GM18867 (cell line): ENCODE results near the gene LRRTM2.

Experiments used
- ATAC-seq: cut with Tn5 transposase; IDR thresholded peaks from one replicate; pipeline ENCODE4 v1.9.1; 2021; ENCODE audit warnings: mild to moderate bottlenecking, moderate library complexity; ENCODE audit not compliant: unreplicated experiment

Gene LRRTM2

DNA sequence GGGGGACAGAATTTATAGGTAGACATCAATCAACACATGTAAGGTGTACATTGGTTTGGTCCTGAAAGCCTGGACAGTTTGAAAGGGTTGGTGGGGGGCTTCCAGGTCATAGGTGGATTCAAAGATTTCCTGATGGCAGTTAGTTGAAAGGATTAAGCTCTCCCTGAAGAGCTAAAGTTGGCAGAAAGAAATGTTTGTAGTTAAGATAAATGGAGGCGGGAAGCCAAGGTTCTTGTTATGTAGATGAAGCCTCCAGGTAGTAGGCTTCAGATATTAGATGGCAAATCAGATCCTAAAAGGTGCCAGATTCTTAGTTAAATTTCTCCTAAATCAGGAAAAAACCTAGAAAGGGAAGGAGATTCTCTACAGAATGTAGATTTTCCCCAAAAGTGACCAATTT, 9.0 kb upstream of the LRRTM2 start:
- no peak for ATAC-seq

DNA sequence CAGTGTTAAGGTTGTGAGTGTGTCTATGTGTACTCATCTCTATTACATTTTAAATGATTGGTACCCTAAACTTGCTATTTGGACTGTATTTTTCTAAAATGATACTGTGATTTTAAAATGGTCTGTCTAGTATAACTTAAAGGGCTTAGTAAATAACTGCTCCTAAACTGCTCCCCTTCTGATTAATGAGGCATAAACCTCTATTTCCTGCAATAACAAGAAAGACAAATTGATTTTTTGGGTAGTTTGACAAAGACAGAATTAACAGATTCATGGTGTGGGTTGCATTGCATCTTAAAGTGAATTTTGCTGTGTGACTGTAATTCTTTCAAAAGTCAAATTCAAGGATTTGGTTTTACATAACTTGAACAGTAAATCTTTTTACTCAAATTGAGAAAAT, 8.1 kb upstream of the LRRTM2 start:
- no peak for ATAC-seq

DNA sequence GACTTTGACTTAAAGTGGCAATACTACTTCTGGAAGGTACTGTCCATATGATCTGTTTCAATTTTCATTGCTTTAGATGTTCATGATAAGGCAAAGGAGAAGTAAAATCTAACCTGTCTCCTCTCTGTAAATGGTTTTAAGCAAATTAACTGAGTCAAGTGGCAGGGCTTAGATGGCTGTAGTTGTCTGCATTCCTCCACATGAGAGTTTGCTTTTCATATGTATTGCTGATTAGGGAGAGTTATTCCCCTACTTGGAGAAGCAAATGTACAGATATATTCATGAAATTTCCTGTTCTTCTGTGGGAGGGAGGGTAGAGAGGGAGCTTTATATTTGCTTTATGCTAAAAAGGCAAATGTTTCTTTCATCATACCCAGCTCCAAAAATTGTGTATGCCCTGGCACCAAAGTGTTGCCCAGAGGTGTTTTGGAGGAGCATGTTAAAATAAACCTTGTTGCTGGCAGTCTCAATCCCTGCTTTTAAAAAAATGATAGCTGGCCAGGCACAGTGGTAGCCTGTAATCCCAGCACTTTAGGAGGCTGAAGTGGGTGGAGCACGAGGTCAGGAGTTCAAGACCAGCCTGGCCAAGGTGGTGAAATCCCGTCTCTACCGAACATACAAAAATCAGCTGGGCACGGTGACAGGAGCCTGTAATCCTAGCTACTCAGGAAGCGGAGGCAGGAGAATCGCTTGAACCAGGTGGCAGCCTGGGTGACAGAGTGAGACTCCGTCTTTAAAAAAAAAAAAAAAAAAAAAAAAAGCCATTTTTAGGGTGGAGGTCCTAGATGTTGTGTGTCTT, 3.5 kb upstream of the LRRTM2 start:
- no peak for ATAC-seq

DNA sequence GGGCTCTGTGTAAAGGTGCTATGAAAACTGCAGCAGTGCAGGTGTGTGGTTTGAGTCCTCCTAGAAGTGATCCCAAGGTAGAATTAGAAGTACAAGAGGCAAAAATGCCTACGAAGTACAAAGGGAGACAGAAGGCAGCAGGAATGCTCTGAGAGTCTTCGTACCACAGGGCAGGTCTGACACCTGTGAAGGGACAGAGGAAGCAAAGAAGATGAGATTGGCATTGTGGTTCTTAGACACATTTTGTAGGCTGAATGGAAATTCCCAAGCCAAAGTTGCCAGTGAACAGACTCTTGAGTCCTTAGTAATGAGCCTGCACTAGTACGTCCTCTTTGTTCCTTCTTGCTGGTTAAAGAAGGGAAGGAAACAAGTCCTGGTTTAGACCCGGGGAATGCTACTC, 1.7 kb upstream of the LRRTM2 start:
- no peak for ATAC-seq

DNA sequence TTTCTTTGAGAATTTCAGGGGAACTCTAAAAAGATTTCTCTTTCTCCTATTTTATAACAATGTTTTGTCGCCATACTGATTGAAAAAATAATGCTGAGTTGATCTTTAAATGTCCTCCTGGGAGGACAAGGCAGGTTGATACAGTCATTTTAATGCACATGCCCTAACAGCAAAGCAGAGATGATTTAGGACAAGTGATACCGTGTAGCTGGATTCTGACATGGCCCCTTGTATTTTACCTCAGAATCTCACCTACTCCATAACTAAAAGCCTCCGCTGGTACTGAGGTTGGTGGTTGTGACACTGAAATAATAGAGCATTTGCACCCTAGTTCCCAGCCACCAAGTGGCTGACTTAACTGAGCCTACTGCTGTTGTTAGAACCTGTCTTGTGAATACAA, 811 bp upstream of the LRRTM2 start:
- no peak for ATAC-seq

DNA sequence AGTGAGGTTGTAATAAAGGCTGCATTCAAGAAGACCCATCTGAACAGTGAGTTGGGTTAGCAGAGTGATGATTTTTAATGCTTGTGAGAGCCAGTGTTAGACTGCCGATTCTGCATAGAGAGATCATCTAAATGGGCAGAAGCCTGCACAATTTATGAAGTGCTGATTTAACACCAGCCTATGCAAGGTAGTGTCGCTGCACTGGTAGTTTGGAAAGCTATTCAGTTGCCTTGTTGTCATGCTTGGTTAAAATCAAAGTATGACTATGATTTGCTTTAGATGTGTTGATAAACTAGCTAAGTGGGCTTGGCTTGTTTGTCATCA, 379 bp upstream of the LRRTM2 start:
- ATAC-seq, result no peak

DNA sequence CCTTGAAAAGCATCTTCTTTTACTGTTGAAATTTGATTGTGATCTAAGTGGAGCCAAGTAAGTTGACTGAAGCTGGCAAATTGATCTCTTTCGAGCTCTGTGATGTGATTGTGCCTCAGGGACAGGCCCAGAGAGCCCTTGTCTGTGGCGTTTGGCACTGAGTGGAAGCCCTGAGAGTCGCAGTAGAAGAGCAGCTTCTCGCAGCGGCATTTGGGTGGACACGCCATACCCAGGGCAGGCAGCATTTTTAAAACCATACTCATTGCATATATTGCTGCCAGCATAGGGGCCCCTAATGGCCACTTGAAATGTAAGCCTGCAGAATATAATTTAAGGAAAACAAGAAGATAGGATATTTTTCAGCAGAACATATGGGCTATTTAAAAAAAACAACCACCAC, 894 bp downstream of the LRRTM2 start:
- no peak for ATAC-seq

DNA sequence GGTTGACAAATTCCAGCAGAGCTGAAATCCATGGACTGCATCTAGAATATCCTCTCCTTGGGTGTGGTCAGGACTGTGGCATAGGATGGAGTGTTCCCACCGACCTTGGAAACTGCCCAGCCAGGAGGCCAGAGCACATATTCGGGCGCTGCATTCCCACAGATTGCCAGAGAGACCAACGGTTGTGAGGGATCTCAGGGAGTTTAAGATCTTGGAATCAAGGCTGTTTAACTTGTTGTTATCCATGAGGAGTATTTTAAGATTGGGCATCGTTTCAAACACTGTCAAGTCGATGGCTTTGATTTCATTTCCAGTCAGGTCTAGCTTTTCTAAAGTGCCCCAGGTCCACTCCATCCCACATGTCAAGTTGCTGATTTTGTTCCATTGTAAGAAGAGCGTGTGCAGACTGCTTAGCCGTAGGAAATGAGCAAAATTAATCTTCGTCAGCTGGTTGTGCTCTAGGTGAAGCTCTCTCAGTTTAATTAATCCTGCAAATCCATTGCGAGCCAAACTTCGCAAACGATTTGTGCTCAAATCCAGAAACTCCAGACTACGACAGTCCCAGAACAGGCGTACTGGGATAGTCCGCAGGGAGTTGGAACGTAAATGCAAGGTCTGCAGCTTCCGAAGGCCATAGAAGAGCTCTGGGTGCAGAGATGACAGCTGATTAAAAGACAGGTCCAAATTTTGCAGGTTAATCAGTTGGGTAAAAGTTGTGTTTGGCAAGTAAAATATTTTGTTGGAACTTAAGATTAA, 1.5 kb downstream of the LRRTM2 start:
- no peak for ATAC-seq

DNA sequence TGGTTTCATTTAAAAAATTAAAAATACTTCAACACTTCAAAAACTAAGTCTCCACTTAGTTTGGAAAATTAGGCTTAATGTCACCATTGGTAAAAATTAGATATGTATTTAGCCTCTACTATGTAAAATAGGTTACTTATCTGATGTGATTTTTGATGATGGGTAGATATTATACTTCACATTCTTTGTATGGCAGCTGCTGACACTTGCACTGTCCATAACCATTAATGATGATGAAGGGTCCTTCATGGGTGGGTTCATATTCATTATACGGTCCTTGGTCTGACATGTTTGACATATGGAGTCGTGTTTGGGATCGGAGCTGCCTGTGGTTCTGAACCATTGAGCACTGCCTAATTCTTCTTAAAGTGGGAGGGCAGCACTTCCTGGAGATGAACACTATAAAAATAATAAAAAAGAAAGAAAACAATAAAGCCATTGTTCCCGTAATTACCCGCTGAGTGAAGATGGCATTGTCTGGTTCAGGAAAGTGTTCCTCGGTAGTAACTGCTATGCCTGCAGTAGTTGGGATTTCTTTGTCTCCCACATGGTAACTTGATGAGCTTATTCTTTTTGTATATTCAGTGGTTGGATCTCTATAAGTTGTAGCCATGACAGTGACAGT, 2.2 kb downstream of the LRRTM2 start:
- no peak for ATAC-seq

DNA sequence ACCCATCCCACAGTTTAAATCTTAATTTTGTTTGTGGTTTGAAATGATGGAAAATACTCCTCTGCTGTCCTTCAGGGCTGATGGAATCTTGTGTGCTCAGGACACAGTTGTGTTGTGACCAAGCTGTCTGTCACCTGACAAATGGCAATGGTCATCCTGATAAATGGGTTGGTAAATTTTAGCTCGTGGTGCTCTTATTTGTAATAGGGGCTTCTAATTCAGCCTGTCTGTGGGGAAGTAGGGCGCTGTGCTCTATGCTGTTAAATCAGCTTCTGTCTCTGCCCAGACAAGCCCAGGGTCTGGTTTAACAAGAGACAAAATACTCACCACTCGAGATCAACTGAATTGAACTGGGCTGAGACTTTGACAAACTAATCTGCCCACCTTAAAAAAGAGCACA, 4.5 kb downstream of the LRRTM2 start:
- ATAC-seq, result no peak

DNA sequence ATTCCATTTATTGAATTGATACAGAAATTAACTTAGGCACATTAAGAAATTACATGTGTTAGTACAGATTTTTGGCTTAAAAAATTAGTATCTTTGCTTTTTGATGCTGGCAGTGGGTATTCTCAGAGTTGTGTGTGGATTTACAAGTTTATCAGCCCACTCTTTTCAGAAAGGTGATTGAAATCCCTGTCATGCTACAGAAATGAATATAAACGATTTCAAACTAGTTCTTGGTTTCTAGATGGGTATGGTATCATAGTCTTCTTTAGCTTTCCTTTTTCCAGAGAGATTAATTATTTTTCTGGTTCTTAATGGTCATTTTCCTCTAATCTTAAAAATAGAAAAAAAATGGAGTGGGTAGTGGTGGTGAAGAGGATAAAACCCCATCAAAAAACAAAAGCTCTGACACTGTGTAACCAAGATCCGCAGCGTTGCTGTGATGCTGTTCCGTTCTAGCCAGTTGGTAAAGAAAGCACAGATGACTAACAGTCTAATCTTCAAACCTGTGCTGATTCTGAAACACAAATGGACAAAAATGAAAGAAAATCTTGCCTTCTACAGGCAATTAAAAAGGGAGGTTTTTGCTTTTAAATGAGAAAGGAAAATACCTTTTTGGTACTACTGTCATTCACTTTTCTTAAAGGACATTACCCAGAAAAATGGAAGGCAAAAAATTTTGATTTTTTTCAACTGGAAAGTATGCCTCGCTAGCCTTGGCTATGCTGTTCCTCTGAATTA, 5.2 kb downstream of the LRRTM2 start:
- ATAC-seq, result no peak

DNA sequence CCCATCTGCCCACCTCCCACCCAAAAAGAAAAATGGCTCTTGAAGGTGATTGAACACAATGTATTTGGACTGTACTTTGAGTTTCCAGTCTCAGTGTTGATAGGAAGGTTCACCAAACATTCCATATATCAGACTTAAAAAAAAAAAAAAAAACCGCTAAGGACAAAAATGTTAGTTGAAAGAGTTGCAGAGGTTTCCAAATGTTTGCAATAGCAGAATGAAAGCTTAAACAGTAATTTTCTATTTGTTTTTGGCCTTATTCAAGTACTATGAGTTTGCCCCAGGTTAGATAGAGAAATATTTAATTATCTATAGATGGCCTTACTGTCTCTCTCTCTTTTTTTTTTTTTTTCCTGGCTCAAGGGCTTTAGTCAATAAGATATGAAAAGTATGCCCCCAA, 6.1 kb downstream of the LRRTM2 start:
- ATAC-seq, result no peak

DNA sequence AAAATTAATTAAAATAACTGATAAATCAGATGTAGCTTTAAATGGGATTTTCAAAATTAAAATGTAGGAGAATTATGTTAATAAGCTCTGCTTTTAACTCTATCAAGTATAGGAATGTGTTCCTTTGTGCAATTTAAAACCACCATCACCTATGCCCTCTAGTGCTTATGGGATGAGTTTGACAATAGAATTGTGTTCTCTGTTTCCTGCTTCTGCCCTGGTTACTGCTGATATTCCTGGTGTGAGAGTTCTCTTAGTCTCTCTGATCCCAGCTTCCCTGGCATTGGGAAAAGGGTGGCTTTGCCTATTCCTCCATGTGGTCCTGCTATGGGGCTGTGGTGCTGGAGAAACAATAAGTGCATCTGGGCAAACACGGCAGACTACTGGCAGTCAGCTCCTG, 8.1 kb downstream of the LRRTM2 start:
- ATAC-seq, result no peak

DNA sequence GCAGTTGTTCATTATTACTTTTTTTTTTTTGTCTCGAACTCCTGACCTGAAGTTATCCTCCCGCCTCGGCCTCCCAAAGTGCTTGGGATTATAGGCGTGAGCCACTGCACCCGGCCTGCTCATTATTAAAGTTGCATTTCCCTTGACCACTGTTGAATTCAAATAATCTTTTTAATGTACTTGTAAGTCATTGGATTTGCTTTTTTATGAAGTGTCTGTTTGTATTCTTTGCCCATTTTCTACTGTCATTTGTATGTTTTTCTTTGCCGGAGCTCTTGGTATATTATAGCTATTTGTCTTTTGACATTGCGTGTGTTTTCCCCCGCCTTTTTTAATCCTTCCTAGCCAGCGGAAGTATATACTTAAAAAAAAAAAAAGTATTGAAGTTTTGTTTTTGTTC, 22.0 kb downstream of the LRRTM2 start:
- ATAC-seq, result no peak

DNA sequence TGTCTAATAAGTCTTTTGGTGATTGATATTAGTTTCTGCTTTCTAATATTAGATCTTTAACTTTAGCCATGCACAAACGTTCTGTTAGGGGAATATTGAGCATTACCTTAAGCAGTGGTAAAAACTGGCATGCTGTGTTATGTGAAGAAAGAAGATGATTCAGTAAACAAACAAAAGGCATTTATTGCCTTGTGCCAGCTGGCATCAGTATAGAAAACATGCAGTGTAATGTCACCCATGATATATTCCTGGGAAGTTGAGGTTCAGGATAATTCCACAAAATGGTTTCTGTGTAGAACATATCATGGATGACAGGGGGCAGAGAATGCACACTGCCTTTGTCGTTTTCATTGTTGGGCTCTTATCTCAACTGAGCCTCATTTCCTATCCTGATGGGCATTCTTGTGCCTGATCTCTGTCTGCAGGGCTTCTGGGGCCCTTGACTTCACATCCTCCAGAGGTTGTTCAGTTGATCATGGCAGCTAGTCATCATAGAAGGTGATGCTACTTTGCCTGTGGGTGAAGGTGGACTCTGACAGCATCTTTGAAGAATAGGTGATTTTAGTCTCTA, 24.2 kb downstream of the LRRTM2 start:
- ATAC-seq, result no peak

DNA sequence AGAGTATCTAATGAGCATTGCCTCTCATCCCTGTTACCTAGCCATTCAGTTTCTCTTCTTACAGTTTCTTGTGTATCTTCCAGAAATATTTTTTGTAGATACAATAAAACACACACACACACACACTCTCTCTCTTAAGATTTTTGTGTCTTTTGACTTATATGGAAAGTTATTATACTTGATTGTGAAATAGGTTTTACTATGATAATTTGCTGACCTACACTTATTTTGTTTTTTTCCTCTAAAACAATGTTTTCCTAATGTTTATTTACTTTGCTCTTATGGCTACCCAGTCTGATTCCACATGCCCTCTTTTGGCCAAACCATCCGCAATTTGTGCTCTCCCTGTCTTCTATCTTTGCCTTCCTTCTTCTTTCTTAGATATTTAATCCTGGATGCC, 25.3 kb downstream of the LRRTM2 start:
- ATAC-seq, result no peak

DNA sequence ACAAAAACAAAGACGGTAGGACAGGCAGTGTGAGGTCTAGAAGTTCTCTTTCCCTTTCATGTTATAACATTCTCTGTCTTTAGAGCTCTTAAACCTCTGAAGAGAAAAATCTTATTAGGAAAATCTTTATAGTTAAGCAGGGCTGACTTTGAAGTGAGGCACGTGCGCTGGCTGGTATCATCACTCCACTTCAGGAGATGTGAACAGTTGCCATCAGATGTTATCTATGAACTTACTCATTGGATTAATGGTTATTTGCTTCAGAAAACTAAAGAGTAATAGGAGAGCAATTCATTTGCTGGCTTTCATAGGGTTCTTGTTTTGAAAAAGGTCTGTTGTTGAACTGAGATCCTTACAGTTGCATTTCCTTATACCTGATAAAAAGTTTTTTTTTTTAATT, 25.7 kb downstream of the LRRTM2 start:
- no peak for ATAC-seq

DNA sequence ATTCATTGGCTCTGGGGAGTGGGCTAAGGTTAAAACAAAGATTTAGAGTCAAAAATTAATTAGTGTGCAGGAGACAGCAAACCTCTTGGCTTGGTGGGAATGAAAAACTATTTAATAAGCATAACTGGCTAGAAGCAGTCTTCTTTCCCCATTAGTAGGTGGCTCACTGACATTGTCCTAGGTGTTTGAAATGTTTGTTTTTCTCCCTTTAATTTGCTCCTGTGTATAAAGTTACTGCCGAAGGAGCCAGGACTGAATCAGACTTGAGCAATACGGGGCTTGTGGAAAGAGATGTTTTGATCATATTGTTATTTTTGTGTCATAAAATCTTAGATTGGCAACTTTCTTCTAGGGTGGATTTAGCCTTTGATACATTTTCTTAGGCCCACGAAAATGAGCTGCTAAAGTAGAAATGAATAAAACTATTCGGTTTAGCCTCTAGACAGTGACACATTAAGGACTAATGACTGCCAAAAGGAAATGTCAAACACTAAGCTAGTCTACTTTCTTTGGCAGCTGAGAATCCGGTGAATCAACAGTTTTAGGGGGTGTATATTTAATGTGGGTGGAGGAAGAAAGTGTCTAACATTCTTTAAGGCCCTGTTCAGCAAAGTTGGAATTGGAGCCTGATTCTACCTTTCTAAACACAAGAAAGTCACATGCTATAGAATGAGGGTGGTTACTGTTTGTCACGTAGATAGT, 30.2 kb downstream of the LRRTM2 start:
- ATAC-seq, result no peak

DNA sequence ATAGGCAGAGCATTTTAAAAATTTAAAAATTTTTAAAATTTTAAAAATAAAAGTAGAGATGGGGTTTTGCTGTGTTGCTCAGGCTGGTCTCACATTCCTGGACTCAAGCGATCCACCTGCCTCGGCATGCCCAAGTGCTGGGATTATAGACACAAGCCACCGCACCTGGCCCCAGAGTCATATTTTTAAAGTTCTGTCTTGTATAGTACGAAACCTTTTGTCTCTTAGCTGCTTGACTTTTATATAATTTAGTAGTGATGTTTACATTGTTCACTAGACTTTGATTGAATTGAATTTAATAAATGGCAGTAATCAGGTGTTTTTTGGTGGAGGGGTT, 31.0 kb downstream of the LRRTM2 start:
- ATAC-seq, result no peak

DNA sequence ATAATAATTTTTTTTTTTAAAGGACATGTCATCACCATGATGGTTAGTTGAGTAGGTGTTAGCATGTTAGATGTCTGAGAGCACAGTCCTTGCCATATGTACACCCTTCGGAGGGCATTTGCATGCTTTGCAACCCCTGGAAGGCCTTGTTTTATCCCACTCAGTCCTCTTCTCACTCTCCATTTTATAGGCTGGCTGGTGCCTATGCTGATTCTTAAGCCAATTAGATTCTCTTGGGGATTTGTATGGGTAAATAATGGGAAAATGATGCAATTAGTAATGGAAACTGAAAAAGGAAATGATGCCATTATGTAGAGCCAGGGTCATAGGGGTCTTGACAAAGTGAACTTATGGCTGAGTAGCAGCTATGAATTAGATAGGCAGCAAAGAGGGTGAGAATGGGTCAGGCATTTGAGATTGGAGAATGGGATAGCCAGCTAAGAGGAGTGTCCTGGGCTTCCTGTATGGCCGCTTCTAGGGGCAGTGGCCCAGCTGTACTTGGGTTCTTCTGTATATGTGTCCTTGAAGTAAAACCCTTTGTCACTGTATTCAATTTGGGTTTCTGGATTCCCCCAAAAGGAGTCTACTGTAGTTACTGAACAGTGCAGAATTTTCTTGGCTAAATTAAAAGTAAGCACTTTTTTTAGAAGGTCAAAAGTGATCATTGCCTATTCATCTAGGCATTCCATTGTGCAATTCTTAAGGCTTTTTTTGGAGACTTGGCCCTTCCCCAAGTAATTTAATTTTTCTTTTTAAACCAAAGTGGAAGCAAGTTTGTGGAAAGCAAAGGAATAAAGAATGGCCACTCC, 31.6 kb downstream of the LRRTM2 start:
- ATAC-seq, result no peak
